Erythroblast (primary cell): Measurements from ENCODE around the gene PEX10.

Source experiments
- GATA1 ChIP-seq: IDR thresholded peaks from 2 replicates; pipeline ENCODE4 v1.6.1; 2011; ENCODE audit warnings: low read depth, mild to moderate bottlenecking, control low read depth, low read length, moderate library complexity
- POLR2A ChIP-seq: IDR thresholded peaks from 2 replicates; pipeline ENCODE4 v1.6.1; 2011; ENCODE audit warnings: mild to moderate bottlenecking, low read length

DNA sequence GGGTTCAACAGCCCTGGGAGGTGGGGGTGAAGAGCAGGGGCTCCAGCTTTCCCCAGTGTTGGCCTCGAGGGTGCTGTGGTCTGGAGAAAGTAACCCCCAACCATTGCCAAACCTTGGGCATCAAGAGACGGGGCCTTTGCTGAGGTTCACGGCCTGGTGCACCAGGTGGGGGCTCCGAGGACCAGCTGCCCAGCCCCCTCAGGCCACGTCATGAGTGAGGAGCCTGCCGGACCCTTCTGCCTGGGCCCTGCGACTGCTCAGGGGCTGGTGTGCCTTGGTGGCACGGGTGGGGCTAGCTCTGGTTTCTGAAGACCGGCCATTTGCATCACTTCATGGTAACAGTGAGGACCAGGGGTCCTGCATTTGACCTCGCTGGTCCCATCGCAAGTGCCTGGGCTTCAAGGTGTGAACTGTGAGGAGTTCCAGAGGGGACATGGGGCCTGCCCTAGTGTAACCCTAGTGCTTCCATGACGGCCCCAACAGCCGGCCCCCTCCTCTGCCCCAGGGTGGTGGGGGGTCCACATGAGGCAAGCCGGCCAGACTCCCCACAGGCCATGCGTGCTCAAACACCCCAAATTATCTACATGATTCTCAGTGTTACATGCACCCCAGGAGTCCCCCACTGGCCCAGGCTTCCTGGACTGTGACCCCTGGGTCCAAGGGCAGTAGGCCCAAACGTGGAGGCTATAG lies 34.5 kb downstream of the PEX10 start:
- TF ChIP-seq POLR2A (no peak), GATA1 (no peak)
